Astrocyte (in vitro differentiated cells and primary cell): Measurements from ENCODE around the gene JAK2.

Experiments used
- CTCF ChIP-seq: IDR thresholded peaks from 2 replicates; pipeline ENCODE4 v1.5.1; 2011; ENCODE audit warnings: low read depth, mild to moderate bottlenecking, inconsistent platforms, low read length, moderate library complexity; ENCODE audit not compliant: insufficient read depth
- EZH2 ChIP-seq: IDR thresholded peaks from 2 replicates; pipeline ENCODE4 v1.6.1; 2012; ENCODE audit warnings: mild to moderate bottlenecking, low read length, inconsistent platforms; ENCODE audit not compliant: insufficient read depth

- TF ChIP-seq CTCF (no peak), EZH2 (no peak)
Observed at GRCh38 chr9:5111696-5112095, 126.6 kb downstream of the JAK2 start.
